ENCODE results near the gene GALM.
"Not testable (repeated sequence)": the region's sequence is repeated elsewhere in the genome, so short reads cannot be mapped to it uniquely, and the experiment has no call there.

GALM gene

GRCh38 chr2:38713338-38713737, 47.4 kb downstream of the GALM start:
- no peak for DNase-seq

GRCh38 chr2:38714941-38715340, 49.0 kb downstream of the GALM start:
- DNase-seq: not testable (repeated sequence)

- DNase-seq: peak; percentile 87
These were observed 50.3 kb downstream of the GALM start for GRCh38 chr2:38716185-38716584.

GRCh38 chr2:38718601-38719000, 52.7 kb downstream of the GALM start:
- DNase-seq: no peak

- DNase-seq: no peak
These were observed 53.8 kb downstream of the GALM start for GRCh38 chr2:38719706-38720105.

GRCh38 chr2:38720613-38721241, 54.8 kb downstream of the GALM start:
- DNase-seq: peak; percentile 99

- no peak for DNase-seq
These were observed 56.6 kb downstream of the GALM start for GRCh38 chr2:38722271-38723061.

GRCh38 chr2:38723173-38723572, 57.3 kb downstream of the GALM start:
- no peak for DNase-seq

GRCh38 chr2:38727661-38728060, 61.7 kb downstream of the GALM start:
- no peak for DNase-seq

GRCh38 chr2:38728694-38729093, 62.8 kb downstream of the GALM start:
- no peak for DNase-seq

- no peak for DNase-seq
These were observed 65.2 kb downstream of the GALM start for GRCh38 chr2:38731090-38731489.

- DNase-seq: no peak
These were observed 65.8 kb downstream of the GALM start for GRCh38 chr2:38731684-38732221.

GRCh38 chr2:38733300-38733971, 67.5 kb downstream of the GALM start:
- no peak for DNase-seq

GRCh38 chr2:38734299-38735058, 68.6 kb downstream of the GALM start:
- no peak for DNase-seq

GRCh38 chr2:38735999-38736320, 70.0 kb downstream of the GALM start:
- no peak for DNase-seq

- DNase-seq: peak; percentile 53
These were observed 71.2 kb downstream of the GALM start for GRCh38 chr2:38737000-38737698.

- DNase-seq: no peak
These were observed 72.0 kb downstream of the GALM start for GRCh38 chr2:38737925-38738324.

GRCh38 chr2:38739524-38739923, 73.6 kb downstream of the GALM start:
- DNase-seq: no peak

GRCh38 chr2:38740851-38741731, 75.2 kb downstream of the GALM start:
- peak; percentile 62 for DNase-seq

- DNase-seq: no peak
These were observed 77.1 kb downstream of the GALM start for GRCh38 chr2:38742797-38743559.

Data from fibroblast of upper back skin (primary cell).